HL-60 (cell line): ENCODE measurements around the gene IL13RA1.
A peak's percentile ranks its signal among the peaks of the same experiment; 100 is the strongest.

Experiments used
- DNase-seq, 2 experiments: peaks; one replicate each; pipeline ENCODE4 v3.0.0-alpha.2; 2010 to 2020; ENCODE audit warnings: low read depth in 1 of 2, low spot score in 1 of 2
- H3K27ac ChIP-seq: fragments of 250-450 bp; sonication (Bioruptor Pico); replicated peaks from 2 replicates; pipeline ENCODE4 v1.5.1; 2020; ENCODE audit warnings: mild to moderate bottlenecking, moderate library complexity
- H3K27me3 ChIP-seq: fragments of 250-450 bp; sonication (Bioruptor Pico); 2 replicates; pipeline ENCODE4 v1.5.1; 2021; ENCODE audit warnings: mild to moderate bottlenecking, moderate library complexity; ENCODE audit not compliant: insufficient read depth, poor library complexity, severe bottlenecking
- H3K4me3 ChIP-seq: replicated peaks from 2 replicates; pipeline ENCODE4 v1.5.1; 2011; ENCODE audit warnings: mild to moderate bottlenecking, control low read depth, low read length; ENCODE audit not compliant: insufficient read depth
- GABPA ChIP-seq: IDR thresholded peaks from 2 replicates; pipeline ENCODE4 v1.6.1; 2012; ENCODE audit warnings: low read depth
- POLR2AphosphoS5 ChIP-seq: IDR thresholded peaks from 2 replicates; pipeline ENCODE4 v1.6.1; 2012; ENCODE audit warnings: low read depth
- REST ChIP-seq: IDR thresholded peaks from 2 replicates; pipeline ENCODE4 v1.6.1; 2012; ENCODE audit warnings: low read depth; ENCODE audit not compliant: insufficient replicate concordance
- SPI1 ChIP-seq: IDR thresholded peaks from 2 replicates; pipeline ENCODE4 v1.6.1; 2012; ENCODE audit warnings: low read depth, mild to moderate bottlenecking, borderline replicate concordance
- TF ChIP-seq, protein P1 (sequence below): IDR thresholded peaks from one replicate; pipeline ENCODE4 v1.5.1; 2011; ENCODE audit warnings: low read length, control low read depth, inconsistent platforms; ENCODE audit not compliant: insufficient read depth

Gene IL13RA1

GRCh38 chrX:118761939-118762707, 34.7 kb downstream of the IL13RA1 start:
- no peaks in the 10 kb centered on the region for H3K27me3 ChIP-seq
- DNase-seq: peak in 1 of 2 experiments; percentile 3
- no peak for TF ChIP-seq REST
- TF ChIP-seq, protein P1, sequence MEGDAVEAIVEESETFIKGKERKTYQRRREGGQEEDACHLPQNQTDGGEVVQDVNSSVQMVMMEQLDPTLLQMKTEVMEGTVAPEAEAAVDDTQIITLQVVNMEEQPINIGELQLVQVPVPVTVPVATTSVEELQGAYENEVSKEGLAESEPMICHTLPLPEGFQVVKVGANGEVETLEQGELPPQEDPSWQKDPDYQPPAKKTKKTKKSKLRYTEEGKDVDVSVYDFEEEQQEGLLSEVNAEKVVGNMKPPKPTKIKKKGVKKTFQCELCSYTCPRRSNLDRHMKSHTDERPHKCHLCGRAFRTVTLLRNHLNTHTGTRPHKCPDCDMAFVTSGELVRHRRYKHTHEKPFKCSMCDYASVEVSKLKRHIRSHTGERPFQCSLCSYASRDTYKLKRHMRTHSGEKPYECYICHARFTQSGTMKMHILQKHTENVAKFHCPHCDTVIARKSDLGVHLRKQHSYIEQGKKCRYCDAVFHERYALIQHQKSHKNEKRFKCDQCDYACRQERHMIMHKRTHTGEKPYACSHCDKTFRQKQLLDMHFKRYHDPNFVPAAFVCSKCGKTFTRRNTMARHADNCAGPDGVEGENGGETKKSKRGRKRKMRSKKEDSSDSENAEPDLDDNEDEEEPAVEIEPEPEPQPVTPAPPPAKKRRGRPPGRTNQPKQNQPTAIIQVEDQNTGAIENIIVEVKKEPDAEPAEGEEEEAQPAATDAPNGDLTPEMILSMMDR: no peak
- no peak for TF ChIP-seq GABPA
- no peak for TF ChIP-seq SPI1
- TF ChIP-seq POLR2AphosphoS5: no peak
- no peak overlapping the region for H3K27ac ChIP-seq
- no peak overlapping the region for H3K4me3 ChIP-seq

DNA sequence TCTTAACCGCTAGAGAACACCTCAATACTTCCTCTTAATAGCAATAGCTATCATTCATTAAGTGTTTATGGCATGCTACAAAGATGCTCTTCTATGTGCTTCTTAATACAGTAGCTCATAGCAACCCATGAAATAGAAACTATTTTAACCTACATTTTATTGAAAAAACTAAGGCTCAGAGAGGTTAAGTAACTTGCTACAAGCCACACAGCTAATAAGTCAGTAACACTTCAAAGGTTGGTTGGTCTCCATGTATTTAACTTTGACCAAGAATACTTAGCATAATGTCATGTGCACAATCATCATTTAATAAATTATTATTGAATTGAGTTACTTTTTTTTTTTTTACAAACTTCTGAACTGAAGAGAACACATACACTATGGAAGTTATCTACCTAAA, 36.1 kb downstream of the IL13RA1 start:
- TF ChIP-seq REST (no peak), GABPA (no peak), POLR2AphosphoS5 (no peak), SPI1 (no peak)
- TF ChIP-seq, protein P1: no peak
- H3K27ac ChIP-seq: no peak overlapping the region
- no peak overlapping the region for H3K4me3 ChIP-seq
- no peak for DNase-seq
- no peaks in the 10 kb centered on the region for H3K27me3 ChIP-seq

DNA sequence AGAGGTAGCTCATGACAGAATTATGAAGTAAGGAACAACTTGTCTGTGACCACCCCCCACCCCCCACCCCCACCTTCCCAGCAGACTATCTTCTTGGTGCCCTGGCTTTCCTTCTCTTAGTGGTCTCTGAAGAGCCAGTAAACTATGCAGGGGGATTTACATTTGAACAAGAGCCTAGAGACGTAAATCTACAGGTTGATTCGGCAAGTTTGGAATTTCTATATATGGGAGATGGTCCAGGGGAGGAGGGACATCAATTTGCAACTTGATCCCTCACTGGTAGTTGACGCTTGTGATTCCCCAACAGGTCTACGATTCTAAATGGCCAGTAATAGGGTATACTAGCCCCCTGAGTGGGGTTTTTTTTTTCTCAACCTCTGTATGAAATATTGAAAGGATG, 36.7 kb downstream of the IL13RA1 start:
- H3K27me3 ChIP-seq: no peaks in the 10 kb centered on the region
- no peak for DNase-seq
- no peak for TF ChIP-seq REST
- no peak for TF ChIP-seq GABPA
- TF ChIP-seq SPI1: no peak
- TF ChIP-seq POLR2AphosphoS5: no peak
- TF ChIP-seq, protein P1: no peak
- no peak overlapping the region for H3K4me3 ChIP-seq
- H3K27ac ChIP-seq: no peak overlapping the region
